ENCODE measurements around the gene ANO7. TPM values are rescaled to one million over a fixed set of nuclear protein-coding genes. Genes with fewer than 3 reads are reported as not detected.

Gene ANO7
- total RNA-seq, 1 donor from 2014 or later, result 1.4 TPM

GRCh38 chr2:241208058-241208457, 19.6 kb downstream of the ANO7 start:
- DNase-seq (ENCODE audit: low spot score), result no peak

- DNase-seq (ENCODE audit: low spot score), result no peak
These were observed 20.8 kb downstream of the ANO7 start for GRCh38 chr2:241209271-241209670.

- no peak for DNase-seq (ENCODE audit: low spot score)
These were observed 22.8 kb downstream of the ANO7 start for GRCh38 chr2:241211276-241211675.

GRCh38 chr2:241213041-241213440, 24.6 kb downstream of the ANO7 start:
- DNase-seq (ENCODE audit: low spot score), result no peak

GRCh38 chr2:241213567-241213966, 25.1 kb downstream of the ANO7 start:
- DNase-seq (ENCODE audit: low spot score), result no peak

GRCh38 chr2:241214209-241214608, 25.7 kb downstream of the ANO7 start:
- no peak for DNase-seq (ENCODE audit: low spot score)

GRCh38 chr2:241214766-241215165, 26.3 kb downstream of the ANO7 start:
- DNase-seq (ENCODE audit: low spot score), result no peak

- no peak for DNase-seq (ENCODE audit: low spot score)
These were observed 26.9 kb downstream of the ANO7 start for GRCh38 chr2:241215421-241215820.

- DNase-seq (ENCODE audit: low spot score), result no peak
These were observed 27.8 kb downstream of the ANO7 start for GRCh38 chr2:241216211-241216761.

GRCh38 chr2:241217320-241218031, 29.0 kb downstream of the ANO7 start:
- DNase-seq (ENCODE audit: low spot score), result peak; percentile 78

GRCh38 chr2:241218131-241219029, 29.9 kb downstream of the ANO7 start:
- no peak for DNase-seq (ENCODE audit: low spot score)

GRCh38 chr2:241219030-241219382, 30.5 kb downstream of the ANO7 start:
- DNase-seq (ENCODE audit: low spot score), result no peak

GRCh38 chr2:241219856-241220356, 31.4 kb downstream of the ANO7 start:
- no peak for DNase-seq (ENCODE audit: low spot score)

GRCh38 chr2:241223211-241224017, 34.9 kb downstream of the ANO7 start:
- no peak for DNase-seq (ENCODE audit: low spot score)

GRCh38 chr2:241224018-241224850, 35.8 kb downstream of the ANO7 start:
- no peak for DNase-seq (ENCODE audit: low spot score)

- no peak for DNase-seq (ENCODE audit: low spot score)
These were observed 36.5 kb downstream of the ANO7 start for GRCh38 chr2:241224851-241225438.

GRCh38 chr2:241225545-241225944, 37.1 kb downstream of the ANO7 start:
- DNase-seq (ENCODE audit: low spot score), result no peak

GRCh38 chr2:241225983-241226382, 37.5 kb downstream of the ANO7 start:
- no peak for DNase-seq (ENCODE audit: low spot score)

GRCh38 chr2:241226723-241227572, 38.5 kb downstream of the ANO7 start:
- no peak for DNase-seq (ENCODE audit: low spot score)

Data from ureter (tissue), 1 donor.